NCI-H2081 (cell line): ENCODE data around the gene GUCD1.

Source experiments
- DNase-seq, 2 experiments: peaks; one replicate each; lab custom pipeline; 2025; lab: John Stamatoyannopoulos, UW

Gene GUCD1

DNA sequence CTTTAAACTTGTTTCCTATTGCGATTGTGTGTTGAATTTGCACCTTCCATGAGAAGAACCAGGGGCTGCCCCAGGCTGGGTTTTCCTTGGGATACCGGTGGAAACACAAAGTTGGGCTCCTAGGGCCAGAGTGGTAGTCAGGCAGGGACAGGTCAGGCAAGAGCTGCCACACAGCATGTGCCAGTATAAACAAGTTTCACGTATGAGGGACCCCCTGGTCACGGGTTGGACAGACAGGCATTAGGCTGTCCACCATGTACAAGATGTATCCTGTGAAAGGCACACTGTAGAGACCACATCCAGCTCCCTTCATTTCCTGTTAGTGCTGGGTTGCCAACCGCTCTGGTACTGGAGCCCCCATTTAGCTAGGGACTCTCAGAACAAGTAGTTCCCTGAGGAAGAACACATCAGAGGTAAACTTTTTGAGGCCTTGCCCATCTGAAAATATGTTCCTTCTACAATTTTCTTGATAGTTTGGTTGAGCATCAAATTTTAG lies 51.0 kb downstream of the GUCD1 start:
- no peak for DNase-seq

GRCh38 chr22:24503137-24503842 lies 51.6 kb downstream of the GUCD1 start:
- peak; percentile 12 to 14 for DNase-seq

DNA sequence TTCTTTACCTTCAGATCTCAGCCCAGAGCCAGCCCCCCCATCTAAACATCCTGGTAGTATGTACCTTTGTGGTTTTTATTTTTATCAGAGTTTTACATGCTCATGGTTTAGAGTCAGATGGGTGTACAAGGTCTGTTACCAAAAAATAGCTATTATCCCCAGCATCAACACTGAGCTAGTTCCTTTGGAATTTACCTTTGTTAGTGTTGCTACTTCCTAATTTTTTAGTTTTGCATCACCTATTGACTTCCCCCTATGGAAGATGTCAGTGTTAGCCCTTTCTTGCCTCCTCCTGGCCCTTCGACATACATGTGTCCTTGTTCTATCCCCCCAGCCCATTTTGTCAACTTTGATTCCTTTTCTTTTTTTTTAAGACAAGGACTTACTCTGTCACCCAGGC lies 52.4 kb downstream of the GUCD1 start:
- no peak for DNase-seq

DNA sequence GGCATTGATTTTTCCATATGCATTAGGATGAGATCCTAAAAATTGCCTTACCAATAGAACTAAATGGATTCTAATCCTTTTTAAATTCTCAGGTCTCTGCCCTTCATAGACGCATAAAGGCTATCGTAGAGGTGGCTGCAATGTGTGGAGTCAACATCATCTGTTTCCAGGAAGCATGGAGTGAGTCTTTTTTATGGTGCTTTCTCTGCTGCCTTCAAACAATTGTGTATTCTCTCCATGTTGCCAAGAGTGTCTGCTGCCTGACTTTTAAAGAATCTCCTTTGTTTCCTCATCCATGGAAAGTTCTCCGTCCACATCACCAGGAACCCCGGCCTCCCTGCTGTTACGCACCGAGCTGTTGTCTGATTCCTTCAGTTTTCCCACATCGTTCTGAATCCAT lies 52.9 kb downstream of the GUCD1 start:
- DNase-seq = no peak

- DNase-seq = no peak
These were observed 53.5 kb downstream of the GUCD1 start for GRCh38 chr22:24501301-24502005.

- no peak for DNase-seq
These were observed 54.6 kb downstream of the GUCD1 start for GRCh38 chr22:24500277-24500820.

DNA sequence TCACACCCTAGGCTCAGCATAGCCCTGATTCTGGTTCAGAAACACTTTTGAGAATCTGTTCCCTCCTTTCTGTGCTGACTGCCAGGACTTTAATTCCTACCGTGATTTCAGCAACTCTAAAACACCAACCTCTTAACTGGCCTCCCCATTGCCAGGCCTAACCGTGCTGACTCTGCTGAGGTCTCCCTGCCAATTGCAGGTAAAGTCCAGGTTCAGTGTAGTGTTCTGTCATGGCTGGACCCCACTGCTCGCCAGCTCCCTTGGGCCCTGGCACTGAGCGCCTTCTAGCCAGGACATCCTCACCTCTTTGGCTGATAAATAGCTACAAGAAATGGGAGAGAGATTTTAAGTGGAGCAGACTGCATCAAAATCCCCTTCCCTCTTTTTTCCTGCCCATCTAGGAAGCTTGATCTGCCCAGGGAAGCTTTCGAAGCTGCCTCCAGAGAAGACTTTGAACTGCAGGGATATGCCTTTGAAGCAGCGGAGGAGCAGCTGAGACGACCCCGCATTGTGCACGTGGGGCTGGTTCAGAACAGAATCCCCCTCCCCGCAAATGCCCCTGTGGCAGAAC lies 55.1 kb downstream of the GUCD1 start:
- no peak for DNase-seq

GRCh38 chr22:24498824-24499223 lies 56.1 kb downstream of the GUCD1 start:
- no peak for DNase-seq

- no peak for DNase-seq
These were observed 57.1 kb downstream of the GUCD1 start for GRCh38 chr22:24497841-24498258.

- no peak for DNase-seq
These were observed 58.3 kb downstream of the GUCD1 start for GRCh38 chr22:24496661-24497060.

DNA sequence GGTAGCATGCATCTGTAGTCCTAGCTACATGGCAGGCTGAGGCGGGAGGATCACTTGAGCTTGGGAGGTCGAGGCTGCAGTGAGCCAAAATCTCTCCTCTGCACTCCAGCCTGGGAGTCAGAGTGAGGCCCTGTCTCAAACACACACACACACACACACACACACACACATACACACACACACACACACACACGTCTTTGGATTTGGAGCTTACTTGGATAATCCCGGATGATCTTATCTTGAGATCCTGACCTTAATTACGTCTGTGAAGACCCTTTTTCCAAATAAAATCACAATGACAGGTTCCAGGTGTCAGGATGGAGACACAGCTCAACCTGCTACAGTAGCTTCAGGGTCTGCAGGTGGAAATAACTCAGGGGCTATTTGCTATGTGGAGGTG lies 58.7 kb downstream of the GUCD1 start:
- no peak for DNase-seq

- no peak for DNase-seq
These were observed 59.6 kb downstream of the GUCD1 start for GRCh38 chr22:24495365-24495675.

GRCh38 chr22:24494528-24495364 lies 60.2 kb downstream of the GUCD1 start, which contains the start of gene UPB1:
UPB1 (plus strand) TSS chr22:24495332; CDS start chr22:24495404, 72 bp downstream.
- DNase-seq = no peak

DNA sequence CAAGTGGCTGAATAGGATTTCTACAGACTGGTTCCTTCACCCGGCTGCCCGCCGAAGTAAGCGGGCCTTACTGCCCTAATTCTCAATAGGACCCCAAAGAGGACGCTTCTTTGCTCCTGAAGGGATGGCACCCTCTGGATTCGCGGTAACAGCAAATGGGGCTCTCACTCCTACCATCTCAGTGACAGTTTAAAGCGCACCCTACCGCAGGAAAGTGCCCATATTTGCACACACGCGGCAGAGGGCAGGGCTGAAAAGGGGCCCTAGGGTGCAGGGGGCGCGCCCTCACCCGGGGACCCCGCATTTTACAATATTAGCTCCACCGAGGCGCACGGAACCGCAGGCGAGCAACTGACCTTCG lies 60.8 kb downstream of the GUCD1 start:
- DNase-seq = no peak

DNA sequence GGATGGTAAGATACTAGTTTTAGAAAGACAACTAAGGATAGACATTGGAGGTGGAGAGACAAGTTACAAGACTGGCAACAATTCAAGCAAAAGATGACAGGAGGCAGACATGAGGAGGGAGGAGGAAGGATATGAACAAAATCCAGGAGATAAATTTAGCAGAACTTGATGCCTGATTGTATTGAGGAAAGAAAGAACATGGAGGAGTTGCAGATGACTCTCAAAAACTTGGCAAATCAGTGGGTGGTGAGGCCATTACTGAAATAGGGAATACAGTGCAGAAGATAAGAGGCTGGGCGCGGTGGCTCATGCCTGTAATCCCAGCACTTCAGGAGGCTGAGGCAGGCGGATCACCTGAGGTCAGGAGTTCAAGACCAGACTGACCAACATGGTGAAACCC lies 62.5 kb downstream of the GUCD1 start:
- DNase-seq = no peak
